Keratinocyte (primary cell): Measurements from ENCODE around the gene CRTC1. TPM values are rescaled to one million over a fixed set of nuclear protein-coding genes. Genes with fewer than 3 reads are reported as not detected.

ENCODE experiments used
- DNase-seq: peaks from one replicate; pipeline ENCODE4 v3.0.0-alpha.2; 2011; ENCODE audit warnings: low read depth, missing footprints, low spot score
- FAIRE-seq: peaks from 2 replicates; lab custom pipeline; 2011; peaks lifted over from hg19 to GRCh38; lab: Jason Lieb, UNC
- H2AFZ ChIP-seq: 2 replicates; pipeline ENCODE4 v1.6.0; 2012; ENCODE audit warnings: low read length, control low read depth, inconsistent platforms; ENCODE audit not compliant: control insufficient read depth
- H3K27ac ChIP-seq: 2 replicates; pipeline ENCODE4 v1.5.1; 2011; ENCODE audit warnings: low read length; ENCODE audit not compliant: control insufficient read depth, insufficient read depth
- H3K27me3 ChIP-seq: 3 replicates; pipeline ENCODE4 v1.6.0; 2011; ENCODE audit warnings: low read length; ENCODE audit not compliant: control insufficient read depth, insufficient read depth; ENCODE audit errors: extremely low read depth
- H3K36me3 ChIP-seq, 2 experiments: 2 replicates in 1 of 2; 3 replicates in 1 of 2; pipeline ENCODE4 v1.5.1; 2011; ENCODE audit warnings: low read length in 2 of 2, mild to moderate bottlenecking in 1 of 2; ENCODE audit not compliant: control insufficient read depth in 2 of 2, insufficient read depth in 2 of 2; ENCODE audit errors: extremely low read depth in 1 of 2
- H3K4me1 ChIP-seq: 3 replicates; pipeline ENCODE4 v1.5.1; 2011; ENCODE audit warnings: low read length; ENCODE audit not compliant: control insufficient read depth, insufficient read depth; ENCODE audit errors: extremely low read depth
- H3K4me2 ChIP-seq: 3 replicates; pipeline ENCODE4 v1.6.0; 2011; ENCODE audit warnings: low read depth, low read length; ENCODE audit not compliant: control insufficient read depth, insufficient read depth; ENCODE audit errors: extremely low read depth
- H3K4me3 ChIP-seq, 3 experiments: fragments of 200-600 bp in 1 of 3; sonication (generic) in 1 of 3; 2 replicates in 2 of 3; 3 replicates in 1 of 3; pipeline ENCODE4 v1.5.1; 2011 to 2016; ENCODE audit warnings: low read length in 3 of 3, mild to moderate bottlenecking in 3 of 3, control low read depth in 2 of 3, inconsistent platforms in 1 of 3, low read depth in 1 of 3, mixed read lengths in 1 of 3, mixed run types in 1 of 3, moderate library complexity in 1 of 3; ENCODE audit not compliant: control insufficient read depth in 2 of 3, insufficient read depth in 2 of 3; ENCODE audit errors: extremely low read depth in 1 of 3
- H3K79me2 ChIP-seq: 2 replicates; pipeline ENCODE4 v1.6.0; 2012; ENCODE audit warnings: low read length; ENCODE audit not compliant: control insufficient read depth, insufficient read depth
- H3K9ac ChIP-seq: 3 replicates; pipeline ENCODE4 v1.6.0; 2011; ENCODE audit warnings: low read length; ENCODE audit not compliant: control insufficient read depth, insufficient read depth; ENCODE audit errors: extremely low read depth
- H3K9me1 ChIP-seq: 3 replicates; pipeline ENCODE4 v1.6.0; 2011; ENCODE audit warnings: low read length; ENCODE audit not compliant: control insufficient read depth, insufficient read depth; ENCODE audit errors: extremely low read depth
- H3K9me3 ChIP-seq: 2 replicates; pipeline ENCODE4 v1.5.1; 2012; ENCODE audit warnings: low read depth, low read length; ENCODE audit not compliant: control insufficient read depth
- H4K20me1 ChIP-seq: 3 replicates; pipeline ENCODE4 v1.6.0; 2011; ENCODE audit warnings: low read length; ENCODE audit not compliant: control insufficient read depth, insufficient read depth; ENCODE audit errors: extremely low read depth
- CTCF ChIP-seq, 3 experiments: IDR thresholded peaks in 1 of 3; conservative IDR thresholded peaks in 1 of 3; optimal IDR thresholded peaks in 1 of 3; 2 replicates in 2 of 3; 3 replicates in 1 of 3; pipeline versions ENCODE3 to v1.5.1; 2011; ENCODE audit warnings: low read length in 3 of 3, mild to moderate bottlenecking in 3 of 3, moderate library complexity in 2 of 3, control low read depth in 1 of 3, inconsistent platforms in 1 of 3; ENCODE audit not compliant: insufficient read depth in 2 of 3; ENCODE audit errors: extremely low read depth in 1 of 3
- EZH2 ChIP-seq: IDR thresholded peaks from one replicate; pipeline ENCODE4 v1.6.1; 2012; ENCODE audit warnings: inconsistent platforms, mild to moderate bottlenecking, low read length, moderate library complexity
- dilution Hi-C: fragments of 300-500 bp; cut with MboI; formaldehyde crosslinking; loops from one replicate; pipeline ENCODE4 v1.7.0; 2020; ENCODE audit warnings: low sequenced_read_pairs; ENCODE audit not compliant: extremely low pct_ligation_motif_present
- polyA plus RNA-seq, 5 experiments: library from polyadenylated mRNA; depleted of rRNA in 3 of 5; stranded (reverse) in 3 of 5; stranded (forward) in 1 of 5; unstranded in 1 of 5; fragments of >200 nt; gene quantifications; 1 replicate in 1 of 5; 2 replicates in 3 of 5; 3 replicates in 1 of 5; pipeline versions ENCODE4 v1.2.1 to v1.2.3, GENCODE V29; 2011 to 2012; ENCODE audit warnings: missing spikeins in 2 of 5, low read depth in 1 of 5, low replicate concordance in 1 of 5

The CRTC1 gene
- polyA plus RNA-seq, 1 donor (not counting 4 experiments of a cell fraction or from before 2014, with no cell fraction given): 0.54 TPM

GRCh38 chr19:18710996-18711751 is 27.7 kb downstream of the CRTC1 start:
- FAIRE-seq: no peak
- Histone ChIP-seq H3K27me3 (no peaks in the 10 kb centered on the region), H3K4me3 (no peak overlapping the region), H3K36me3 (no peaks in the 10 kb centered on the region), H3K4me1 (no peaks in the 10 kb centered on the region), H3K4me2 (no peak overlapping the region), H3K27ac (no peak overlapping the region), H3K9ac (no peak overlapping the region), H3K9me3 (no peaks in the 10 kb centered on the region), H3K9me1 (no peaks in the 10 kb centered on the region), H2AFZ (no peak overlapping the region), H3K79me2 (no peaks in the 10 kb centered on the region), H4K20me1 (peaks cover 6% of the 10 kb centered on the region)
- DNase-seq: no peak
- TF ChIP-seq EZH2 (no peak), CTCF (optimal IDR thresholded peaks at IDR 0.05 in 1 of 3, IDR thresholded peaks at IDR 0.05 in 1 of 3, conservative IDR thresholded peaks at IDR 0.05 in 1 of 3; ENCODE audit: extremely low read depth in 1 of 3, insufficient read depth in 2 of 3, low read length in 3 of 3) (no peak)
- dilution Hi-C loops: no loop called here

- Histone ChIP-seq H3K36me3 (no peaks in the 10 kb centered on the region), H3K4me2 (no peak overlapping the region), H2AFZ (no peak overlapping the region), H3K9me3 (no peaks in the 10 kb centered on the region), H3K4me1 (no peaks in the 10 kb centered on the region), H3K9ac (no peak overlapping the region), H4K20me1 (peaks cover 6% of the 10 kb centered on the region), H3K79me2 (no peaks in the 10 kb centered on the region), H3K27ac (no peak overlapping the region), H3K9me1 (no peaks in the 10 kb centered on the region), H3K27me3 (no peaks in the 10 kb centered on the region), H3K4me3 (no peak overlapping the region)
- dilution Hi-C loops: no loop called here
- DNase-seq (no peak), FAIRE-seq (no peak)
- TF ChIP-seq EZH2 (no peak), CTCF (optimal IDR thresholded peaks at IDR 0.05 in 1 of 3, IDR thresholded peaks at IDR 0.05 in 1 of 3, conservative IDR thresholded peaks at IDR 0.05 in 1 of 3; ENCODE audit: extremely low read depth in 1 of 3, insufficient read depth in 2 of 3, low read length in 3 of 3) (no peak)
These were observed 28.4 kb downstream of the CRTC1 start for GRCh38 chr19:18711893-18712292.
